Neutrophil (primary cell): Measurements from ENCODE around the gene IRX5.

Experiments used
- H3K27ac ChIP-seq: fragments of 200-600 bp; sonication (generic); 2 replicates; pipeline ENCODE4 v1.5.1; 2016; ENCODE audit warnings: mild to moderate bottlenecking, moderate library complexity
- H3K27me3 ChIP-seq: fragments of 200-600 bp; sonication (generic); 2 replicates; pipeline ENCODE4 v1.6.0; 2016; ENCODE audit warnings: mild to moderate bottlenecking
- H3K36me3 ChIP-seq: fragments of 200-600 bp; sonication (generic); 2 replicates; pipeline ENCODE4 v1.5.1; 2017
- H3K4me1 ChIP-seq, 2 experiments: fragments of 200-600 bp in 1 of 2; sonication (generic) in 1 of 2; 1 replicate in 1 of 2; 2 replicates in 1 of 2; pipeline versions ENCODE4 v1.5.1 to v1.6.1; 2013 to 2016; ENCODE audit warnings: low read depth in 1 of 2, low read length in 1 of 2, mild to moderate bottlenecking in 1 of 2, moderate library complexity in 1 of 2; ENCODE audit not compliant: control insufficient read depth in 1 of 2, insufficient read depth in 1 of 2
- H3K4me3 ChIP-seq, 2 experiments: fragments of 200-600 bp in 1 of 2; sonication (generic) in 1 of 2; 1 replicate in 1 of 2; 2 replicates in 1 of 2; pipeline ENCODE4 v1.5.1; 2013 to 2016; ENCODE audit warnings: low read depth in 1 of 2, low read length in 1 of 2, mild to moderate bottlenecking in 1 of 2, moderate library complexity in 1 of 2
- H3K9me3 ChIP-seq: fragments of 200-600 bp; sonication (generic); 2 replicates; pipeline ENCODE4 v1.5.1; 2016
- CTCF ChIP-seq: fragments of 200-600 bp; sonication (generic); IDR thresholded peaks from 2 replicates; pipeline ENCODE4 v1.5.1; 2016; ENCODE audit warnings: antibody characterized with exemption

Gene IRX5

GRCh38 chr16:54980821-54981220, 50.2 kb downstream of the IRX5 start:
- no peaks in the 10 kb centered on the region for H3K27me3 ChIP-seq
- no peak for TF ChIP-seq CTCF
- H3K36me3 ChIP-seq, result no peaks in the 10 kb centered on the region
- no peak overlapping the region for H3K4me3 ChIP-seq
- no peaks in the 10 kb centered on the region for H3K4me1 ChIP-seq
- H3K9me3 ChIP-seq, result no peaks in the 10 kb centered on the region
- no peak overlapping the region for H3K27ac ChIP-seq
